Measurements from ENCODE around the gene ANO6.
"Not testable (repeated sequence)": the region's sequence is repeated elsewhere in the genome, so short reads cannot be mapped to it uniquely, and the experiment has no call there.

The ANO6 gene

DNA sequence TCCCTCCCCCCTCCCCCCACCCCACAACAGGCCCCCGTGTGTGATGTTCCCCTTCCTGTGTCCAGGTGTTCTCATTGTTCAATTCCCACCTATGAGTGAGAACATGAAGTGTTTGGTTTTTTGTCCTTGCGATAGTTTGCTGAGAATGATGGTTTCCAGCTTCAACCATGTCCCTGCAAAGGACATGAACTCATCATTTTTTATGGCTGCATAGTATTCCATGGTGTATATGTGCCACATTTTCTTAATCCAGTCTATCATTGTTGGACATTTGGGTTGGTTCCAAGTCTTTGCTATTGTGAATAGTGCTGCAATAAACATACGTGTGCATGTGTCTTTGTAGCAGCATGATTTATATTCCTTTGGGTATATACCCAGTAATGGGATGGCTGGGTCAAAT, 101.4 kb downstream of the ANO6 start:
- DNase-seq = not testable (repeated sequence)

DNA sequence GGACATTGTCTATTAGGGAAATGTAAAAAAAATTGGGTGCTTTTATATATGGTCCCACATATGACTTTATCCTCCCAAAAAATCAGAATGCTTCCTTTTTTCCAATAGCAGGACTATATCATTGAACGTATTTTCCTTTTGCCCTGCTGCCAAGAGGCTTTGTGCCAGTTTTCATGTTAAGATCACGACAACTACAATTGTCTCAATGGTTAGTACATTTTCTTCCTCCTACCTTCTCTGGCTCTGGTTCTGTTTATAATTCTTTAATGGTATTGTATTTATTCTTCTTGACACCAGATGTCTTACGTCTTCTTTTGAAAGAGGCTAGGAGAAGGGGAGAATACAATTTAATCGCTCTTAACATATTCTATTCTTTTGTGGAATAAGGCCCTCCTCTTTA, 106.9 kb downstream of the ANO6 start:
- no peak for DNase-seq

DNA sequence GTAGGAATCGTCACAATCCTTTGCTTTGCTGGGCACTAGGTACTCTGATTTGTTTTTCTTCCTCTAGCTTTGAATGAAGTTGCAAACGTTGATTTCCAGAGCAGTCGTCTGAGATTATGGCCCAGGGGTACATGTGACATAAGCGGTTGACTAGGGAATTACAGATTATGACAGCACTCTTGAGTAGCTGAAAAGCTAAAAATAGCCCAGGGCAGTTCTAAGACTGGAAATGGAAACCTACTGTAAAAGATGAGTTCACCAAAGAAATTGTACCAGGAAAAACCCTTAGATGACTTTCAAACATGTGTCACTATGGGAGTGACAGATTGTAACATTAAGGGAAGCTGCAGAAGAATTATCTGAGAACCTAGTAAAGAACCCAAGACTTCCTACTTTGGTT, 108.5 kb downstream of the ANO6 start:
- DNase-seq = no peak

- no peak for DNase-seq
These were observed 110.6 kb downstream of the ANO6 start for GRCh38 chr12:45326358-45326975.

GRCh38 chr12:45327823-45328383, 112.0 kb downstream of the ANO6 start:
- no peak for DNase-seq

- DNase-seq = no peak
These were observed 113.3 kb downstream of the ANO6 start for GRCh38 chr12:45329238-45329637.

GRCh38 chr12:45329702-45330101, 113.8 kb downstream of the ANO6 start:
- DNase-seq = no peak

- no peak for DNase-seq
These were observed 115.7 kb downstream of the ANO6 start for GRCh38 chr12:45331552-45331951.

- no peak for DNase-seq
These were observed 118.5 kb downstream of the ANO6 start for GRCh38 chr12:45334396-45334795.

GRCh38 chr12:45336331-45336730, 120.4 kb downstream of the ANO6 start:
- no peak for DNase-seq

DNA sequence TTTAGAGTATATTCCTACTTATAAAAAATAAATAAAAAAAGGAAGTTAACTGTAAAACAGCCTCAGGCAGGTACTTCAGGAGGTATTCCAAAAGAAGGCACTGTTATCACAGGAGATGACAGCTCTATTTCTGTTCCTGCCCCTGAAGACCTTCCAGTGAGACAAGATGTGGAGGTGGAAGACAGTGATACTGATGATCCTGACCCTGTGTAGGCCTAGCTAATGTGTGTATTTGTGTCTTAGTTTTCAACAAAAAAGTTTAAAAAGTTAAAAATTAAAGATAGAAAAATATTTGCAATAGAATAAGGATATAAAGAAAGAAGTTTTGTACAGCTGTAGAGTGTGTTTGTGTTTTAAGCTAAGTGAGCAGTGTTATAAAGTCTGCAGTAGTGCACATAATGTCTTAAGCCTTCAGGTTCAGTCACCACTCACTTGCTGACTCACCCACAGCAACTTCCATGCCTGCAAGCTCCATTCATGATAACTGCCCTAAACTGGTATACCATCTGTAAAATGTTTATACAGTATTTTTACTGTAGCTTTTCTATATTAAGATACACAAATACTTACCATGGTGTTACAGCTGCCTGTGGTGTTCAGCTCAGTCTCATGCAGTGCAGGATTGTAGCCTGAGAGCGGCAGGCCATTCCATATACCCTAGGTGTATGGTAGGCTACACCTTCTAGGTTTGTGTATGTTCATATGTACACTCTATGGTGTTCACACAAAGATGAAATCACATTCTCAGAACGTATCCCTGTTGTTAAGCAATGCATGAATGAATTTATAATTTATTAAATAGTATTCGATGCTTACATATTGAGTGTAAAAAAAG, 121.1 kb downstream of the ANO6 start:
- no peak for DNase-seq

- DNase-seq = no peak
These were observed 121.9 kb downstream of the ANO6 start for GRCh38 chr12:45337835-45338234.

- no peak for DNase-seq
These were observed 122.4 kb downstream of the ANO6 start for GRCh38 chr12:45338272-45338671.

DNA sequence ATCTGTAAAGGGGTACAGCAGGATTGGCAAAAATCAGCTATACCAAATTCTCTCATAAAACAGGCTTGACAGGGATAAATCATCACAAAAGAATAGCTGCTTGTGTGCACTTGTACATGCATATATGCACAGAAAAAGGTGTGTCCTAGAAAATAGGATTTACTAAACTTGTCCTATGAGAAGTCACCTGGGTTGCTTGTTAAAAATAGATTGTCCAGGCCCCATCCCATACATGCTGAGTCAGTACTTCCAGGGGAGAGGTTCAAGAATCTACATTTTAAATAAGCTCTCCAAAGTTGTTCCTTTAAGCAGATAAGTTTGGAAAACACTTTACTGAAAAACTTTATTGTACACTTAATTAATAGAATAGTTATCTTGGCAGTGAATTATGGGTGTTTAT, 123.1 kb downstream of the ANO6 start:
- DNase-seq = no peak

DNA sequence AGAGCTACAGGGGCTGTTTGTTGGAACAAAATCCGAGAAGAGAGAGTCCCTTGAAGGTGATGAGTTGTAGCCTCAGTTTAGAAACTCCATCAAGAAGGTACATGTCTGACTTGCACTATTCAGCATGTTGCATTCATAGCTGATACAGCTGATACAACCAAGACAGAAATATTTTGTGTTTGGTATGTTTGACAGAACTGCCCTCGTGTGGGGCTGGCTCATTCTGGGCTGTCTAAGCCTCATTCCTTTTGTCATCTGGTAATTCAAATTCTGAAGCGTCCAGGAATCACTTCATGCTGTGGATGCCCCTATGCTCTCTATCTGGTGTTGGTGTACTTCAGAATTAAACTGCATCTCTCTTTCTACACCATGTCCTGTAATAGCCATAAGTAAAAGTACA, 126.3 kb downstream of the ANO6 start:
- no peak for DNase-seq

GRCh38 chr12:45342848-45343247, 127.0 kb downstream of the ANO6 start:
- DNase-seq = no peak

- DNase-seq = no peak
These were observed 127.6 kb downstream of the ANO6 start for GRCh38 chr12:45343269-45344051.

DNA sequence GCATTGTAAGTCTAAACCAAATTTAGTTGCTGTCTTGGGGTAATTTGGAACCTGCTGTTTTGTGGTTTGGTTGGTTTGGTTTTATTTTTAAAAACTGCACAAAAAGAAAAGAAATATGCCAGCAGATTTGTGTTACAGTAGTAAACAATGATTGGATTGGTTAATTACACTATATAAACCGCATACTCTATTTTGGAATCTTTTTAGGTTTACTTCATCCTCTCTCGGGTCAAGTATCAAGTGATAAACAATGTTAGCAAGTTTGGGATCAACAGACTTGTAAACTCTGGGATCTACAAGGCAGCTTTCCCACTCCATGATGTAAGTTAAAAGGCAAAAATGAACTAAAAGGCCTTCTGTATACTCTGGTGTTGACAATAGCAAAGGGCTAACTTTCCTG, 132.4 kb downstream of the ANO6 start:
- no peak for DNase-seq

- DNase-seq = no peak
These were observed 133.1 kb downstream of the ANO6 start for GRCh38 chr12:45348986-45349385.

- no peak for DNase-seq
These were observed 134.0 kb downstream of the ANO6 start for GRCh38 chr12:45349916-45350315.

GRCh38 chr12:45350861-45351260, 135.0 kb downstream of the ANO6 start:
- no peak for DNase-seq

GRCh38 chr12:45351921-45352670, 136.2 kb downstream of the ANO6 start:
- DNase-seq = no peak

DNA sequence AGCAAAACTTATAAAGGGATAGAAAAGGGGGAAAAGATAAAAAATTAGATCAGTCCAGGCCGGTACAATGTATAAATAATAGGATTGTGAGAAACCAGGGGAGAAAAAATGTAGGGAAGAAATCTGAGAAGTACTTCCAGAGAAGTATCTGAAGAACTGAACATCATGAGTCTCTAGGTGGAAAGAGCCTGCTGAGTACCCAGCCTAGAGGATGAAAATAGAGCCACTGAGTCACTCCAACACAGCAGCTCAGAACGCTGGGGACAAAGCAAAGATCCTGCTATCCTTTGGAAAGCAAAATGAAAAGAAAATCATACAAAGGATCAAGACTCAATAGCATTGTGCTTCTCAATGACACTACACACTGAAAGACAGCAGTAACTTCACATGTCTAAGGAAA, 138.0 kb downstream of the ANO6 start:
- DNase-seq = no peak

Data from NCI-H345 (cell line).